Umbilical cord (tissue), 2 donors: Measurements from ENCODE around the gene KHDC4. TPM values are rescaled to one million over a fixed set of nuclear protein-coding genes. Genes with fewer than 3 reads are reported as not detected.
"Not testable (repeated sequence)": the region's sequence is repeated elsewhere in the genome, so short reads cannot be mapped to it uniquely, and the experiment has no call there.

Experiments used
- DNase-seq: peaks from one replicate; pipeline ENCODE4 v3.0.0-alpha.2; 2015; ENCODE audit warnings: low spot score
- total RNA-seq: library from RNA; depleted of rRNA; stranded (reverse); fragments of >200 nt; gene quantifications from one replicate; pipeline ENCODE4 v1.2.3, GENCODE V29; 2014; ENCODE audit warnings: low replicate concordance; ENCODE audit not compliant: insufficient read depth

Gene KHDC4
- total RNA-seq, 1 donor from 2014 or later: 40.7 TPM

- DNase-seq: no peak
Observed at GRCh38 chr1:155900161-155900560, 34.1 kb downstream of the KHDC4 start.

DNA sequence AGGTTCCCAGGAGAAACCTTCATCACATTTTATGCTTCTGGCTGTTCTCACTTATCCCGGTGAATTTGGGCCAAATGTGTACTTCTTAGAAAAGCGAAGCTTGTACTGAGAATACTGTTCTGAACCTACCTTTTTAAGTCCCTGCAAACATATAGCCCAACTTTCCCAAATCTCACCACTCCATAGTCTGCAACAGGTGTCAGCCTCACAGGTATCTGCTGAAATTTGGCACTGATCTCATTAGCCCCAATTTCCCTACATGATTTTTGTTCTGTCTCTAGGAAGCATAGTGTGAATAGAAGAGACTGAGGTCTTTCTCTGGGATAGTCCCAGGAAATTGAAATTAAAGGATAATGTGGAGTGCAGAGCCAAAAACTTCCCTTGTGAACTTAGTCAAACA, 34.5 kb downstream of the KHDC4 start:
- no peak for DNase-seq

GRCh38 chr1:155898888-155899287, 35.3 kb downstream of the KHDC4 start:
- DNase-seq: no peak

GRCh38 chr1:155897746-155898145, 36.5 kb downstream of the KHDC4 start:
- DNase-seq: no peak

- not testable (repeated sequence) for DNase-seq
Observed at GRCh38 chr1:155896476-155896875, 37.7 kb downstream of the KHDC4 start.

DNA sequence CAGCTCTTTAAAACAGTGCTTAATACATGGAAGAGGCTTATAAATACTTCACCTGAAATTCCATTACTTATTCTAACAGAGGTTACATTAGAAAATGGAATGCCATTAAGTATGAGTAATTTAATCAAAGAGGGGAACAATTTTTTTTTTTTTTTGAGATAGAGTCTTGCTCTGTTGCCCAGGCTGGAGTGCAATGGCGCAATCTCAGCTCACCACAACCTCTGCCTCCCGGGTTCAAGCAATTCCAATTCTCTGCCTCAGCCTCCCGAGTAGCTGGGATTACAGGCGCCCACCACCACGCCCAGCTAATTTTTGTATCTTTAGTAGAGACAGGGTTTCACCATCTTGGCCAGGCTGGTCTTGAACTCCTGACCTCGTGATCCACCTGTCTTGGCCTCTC, 38.6 kb downstream of the KHDC4 start:
- DNase-seq: not testable (repeated sequence)

DNA sequence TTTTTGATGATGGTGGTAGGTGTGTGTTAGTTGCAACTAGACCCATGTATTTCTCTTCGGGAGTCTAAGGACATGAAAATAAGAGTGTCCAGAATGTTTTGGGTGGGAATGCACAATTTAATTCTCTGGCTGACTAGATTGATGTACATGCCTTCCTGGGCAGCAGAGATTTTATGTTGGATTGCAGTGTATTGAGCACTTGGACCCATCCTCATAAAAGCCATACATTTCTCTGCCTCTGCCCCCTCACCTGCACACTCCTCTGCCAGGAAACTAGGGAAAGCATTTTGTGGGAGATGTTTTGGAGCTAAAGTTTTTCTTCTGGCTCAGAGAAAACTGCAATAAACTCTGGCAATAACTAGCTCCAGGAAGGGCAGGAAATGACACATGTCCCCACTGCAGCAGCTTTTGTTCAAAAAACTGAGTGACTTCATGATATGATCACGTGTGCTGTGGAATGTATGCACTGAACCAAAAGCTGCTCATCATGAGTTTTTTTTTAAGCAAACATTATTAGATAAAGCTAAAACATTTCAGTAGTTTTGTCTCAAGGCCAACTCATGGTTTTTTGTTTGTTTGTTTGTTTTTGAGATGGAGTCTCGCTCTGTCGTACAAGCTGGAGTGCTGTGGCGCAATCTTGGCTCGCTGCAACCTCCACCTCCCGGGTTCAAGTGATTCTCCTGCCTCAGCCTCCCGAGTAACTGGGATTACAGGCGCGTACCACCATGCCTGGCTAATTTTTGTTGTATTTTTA, 40.6 kb downstream of the KHDC4 start:
- DNase-seq: peak; percentile 58

- peak; percentile 52 for DNase-seq
Observed at GRCh38 chr1:155892796-155893195, 41.4 kb downstream of the KHDC4 start.

DNA sequence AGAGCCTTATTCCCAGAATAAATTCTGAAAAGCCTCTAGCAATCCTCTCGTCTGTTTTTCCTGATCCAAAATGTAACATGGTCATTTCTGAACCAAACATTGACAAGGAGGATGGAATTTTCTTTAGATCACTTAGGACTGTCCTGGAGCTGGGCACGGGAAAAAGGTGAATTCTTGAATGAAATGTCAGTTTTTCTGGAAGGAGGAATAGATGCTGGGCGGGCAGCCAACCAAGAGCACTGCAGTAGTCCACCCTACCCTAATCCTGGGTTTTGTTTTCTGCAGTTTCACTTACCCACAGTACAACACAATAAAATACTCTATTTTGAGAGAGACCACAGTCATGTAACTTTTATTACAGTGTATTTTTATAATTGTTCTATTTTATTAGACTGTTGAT, 44.0 kb downstream of the KHDC4 start:
- DNase-seq: no peak

DNA sequence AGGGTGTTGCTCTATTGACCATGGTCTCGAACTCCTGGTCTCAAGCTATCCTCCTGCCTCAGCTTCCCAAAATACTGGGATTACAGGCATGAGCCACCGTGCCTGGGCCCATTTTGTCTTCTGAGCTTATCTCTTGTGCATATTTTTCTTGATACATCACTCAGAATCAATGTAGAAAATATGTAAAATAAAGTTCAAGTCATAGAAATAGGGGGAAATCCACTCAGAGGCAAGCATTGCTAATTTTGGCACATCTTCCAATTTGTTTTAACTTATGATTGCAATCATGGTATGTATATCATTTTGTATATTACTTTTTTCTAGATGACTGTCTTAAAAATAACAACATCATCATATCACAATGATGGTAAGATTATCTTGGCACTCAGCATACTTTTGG, 44.6 kb downstream of the KHDC4 start:
- DNase-seq: peak; percentile 13

- DNase-seq: no peak
Observed at GRCh38 chr1:155888481-155888880, 45.7 kb downstream of the KHDC4 start.

GRCh38 chr1:155884982-155885381, 49.2 kb downstream of the KHDC4 start:
- no peak for DNase-seq

DNA sequence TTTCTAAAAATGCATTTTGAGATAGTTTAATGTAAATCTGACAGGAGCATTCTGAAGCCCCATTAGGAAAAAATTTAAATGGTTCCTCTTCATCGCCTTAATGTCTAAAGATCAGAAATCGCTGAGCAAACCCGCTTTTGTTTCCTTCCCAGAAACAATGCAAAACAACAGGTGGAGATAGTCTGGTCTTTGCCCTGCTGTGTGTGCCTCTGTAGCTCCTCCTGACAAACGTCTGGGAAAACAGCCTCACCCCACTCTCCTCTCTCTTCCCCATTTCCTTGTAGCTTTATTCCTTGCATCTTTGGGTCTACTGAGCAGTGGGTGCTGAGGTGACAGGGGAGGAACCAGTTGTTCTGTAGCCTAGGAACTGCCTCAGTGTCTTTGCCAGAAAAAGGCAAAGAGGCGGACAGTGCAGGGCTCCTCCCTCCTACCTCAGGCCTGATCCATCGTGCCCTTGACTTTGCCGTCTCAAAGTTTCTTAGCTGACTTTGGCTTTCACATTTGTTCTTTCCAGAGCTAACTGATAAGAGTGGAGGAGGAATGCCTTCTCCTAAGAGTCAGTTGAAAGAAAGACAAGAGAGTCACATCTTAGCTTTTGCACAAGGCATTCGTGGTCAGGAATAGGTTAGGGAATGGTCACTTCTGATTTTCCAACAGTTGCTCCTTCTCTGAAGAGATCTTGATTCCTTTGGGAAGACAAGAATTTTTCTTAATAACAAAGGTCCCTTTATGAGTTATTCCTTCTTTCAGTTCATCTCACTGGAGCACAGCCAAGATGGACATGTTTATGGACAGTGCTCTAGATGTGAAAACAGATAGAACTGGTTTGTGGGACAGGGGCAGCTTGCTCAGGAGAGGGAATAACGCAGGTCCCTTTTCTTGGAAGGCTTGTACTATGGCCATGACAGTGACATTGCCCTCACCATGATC, 49.9 kb downstream of the KHDC4 start:
- no peak for DNase-seq

GRCh38 chr1:155882766-155883165, 51.4 kb downstream of the KHDC4 start:
- no peak for DNase-seq

- no peak for DNase-seq
Observed at GRCh38 chr1:155882235-155882634, 52.0 kb downstream of the KHDC4 start.

GRCh38 chr1:155880950-155881349, 53.3 kb downstream of the KHDC4 start:
- no peak for DNase-seq

- no peak for DNase-seq
Observed at GRCh38 chr1:155880251-155880650, 54.0 kb downstream of the KHDC4 start.

GRCh38 chr1:155877945-155878344, 56.3 kb downstream of the KHDC4 start:
- DNase-seq: no peak

DNA sequence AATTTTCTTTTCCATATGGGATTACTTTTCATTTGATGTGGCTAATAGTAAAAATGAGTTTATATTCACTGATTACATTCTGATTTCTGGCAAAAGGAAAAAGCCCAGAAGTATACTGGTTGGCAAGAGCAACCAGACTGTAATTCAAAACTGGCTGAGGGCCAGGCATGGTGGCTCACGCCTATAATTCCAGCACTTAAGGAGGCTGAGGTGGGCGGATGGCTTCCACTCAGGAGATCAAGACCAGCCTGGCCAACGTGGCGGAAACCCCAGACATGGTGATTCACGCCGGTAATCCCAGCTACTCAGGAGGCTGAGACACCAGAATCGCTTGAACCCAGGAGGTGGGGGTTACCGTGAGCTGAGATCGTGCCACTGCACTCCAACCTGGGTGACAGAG, 60.4 kb downstream of the KHDC4 start:
- peak; percentile 36 for DNase-seq

- no peak for DNase-seq
Observed at GRCh38 chr1:155872527-155872926, 61.7 kb downstream of the KHDC4 start.

DNA sequence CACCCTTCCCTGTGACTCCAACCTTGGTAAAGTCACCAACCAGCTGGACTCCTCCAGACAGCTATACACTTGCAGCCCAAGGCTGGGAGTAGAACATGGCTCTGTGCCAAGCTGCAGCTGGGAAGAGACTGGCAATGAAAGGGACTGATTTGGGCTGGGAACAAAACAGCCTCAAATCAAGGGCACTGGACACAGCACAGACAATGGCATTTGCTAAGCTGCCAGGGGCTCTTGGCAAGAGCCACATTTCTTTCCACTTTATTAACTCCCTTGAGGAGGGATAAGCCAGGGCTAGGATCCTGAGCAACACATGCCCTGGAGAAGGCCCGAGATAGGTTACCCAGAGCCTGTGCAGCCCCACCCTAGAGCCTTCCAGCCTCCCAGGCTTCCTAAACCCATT, 62.8 kb downstream of the KHDC4 start:
- DNase-seq: peak; percentile 43

DNA sequence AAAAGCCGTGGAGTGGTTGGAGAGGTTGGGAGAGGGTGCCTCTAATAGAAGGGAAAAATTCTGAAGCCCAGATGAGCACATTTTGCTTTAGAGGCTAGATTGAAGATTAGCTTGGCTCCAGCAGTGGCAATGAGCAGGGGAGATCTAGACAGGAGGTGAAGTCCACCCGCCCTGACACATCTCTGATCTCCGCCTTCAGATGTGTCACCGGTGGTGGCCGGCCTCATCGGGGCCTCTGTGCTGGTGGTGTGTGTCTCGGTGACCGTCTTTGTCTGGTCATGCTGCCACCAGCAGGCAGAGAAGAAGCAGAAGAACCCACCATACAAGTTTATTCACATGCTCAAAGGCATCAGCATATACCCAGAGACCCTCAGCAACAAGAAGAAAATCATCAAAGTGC, 66.4 kb downstream of the KHDC4 start:
- no peak for DNase-seq

GRCh38 chr1:155864393-155864792, 69.8 kb downstream of the KHDC4 start:
- DNase-seq: no peak
